Stimulated activated naive CD8-positive, alpha-beta T cell treated with anti-CD3 and anti-CD28 coated beads, Interleukin-15, Interleukin-2, amounts not matched to agents 100 U/mL and 50 U/mL, for 24 hours (primary cell): Measurements from ENCODE around the gene RAPGEF3.
A peak's percentile ranks its signal among the peaks of the same experiment; 100 is the strongest.

ENCODE experiments used
- ATAC-seq: fragments of 150-1000 bp; cut with Tn5 transposase; one replicate; pipeline ENCODE4 v1.10.0; 2021
- DNase-seq: peaks from one replicate; pipeline ENCODE4 v3.0.0; 2021

Gene RAPGEF3

DNA sequence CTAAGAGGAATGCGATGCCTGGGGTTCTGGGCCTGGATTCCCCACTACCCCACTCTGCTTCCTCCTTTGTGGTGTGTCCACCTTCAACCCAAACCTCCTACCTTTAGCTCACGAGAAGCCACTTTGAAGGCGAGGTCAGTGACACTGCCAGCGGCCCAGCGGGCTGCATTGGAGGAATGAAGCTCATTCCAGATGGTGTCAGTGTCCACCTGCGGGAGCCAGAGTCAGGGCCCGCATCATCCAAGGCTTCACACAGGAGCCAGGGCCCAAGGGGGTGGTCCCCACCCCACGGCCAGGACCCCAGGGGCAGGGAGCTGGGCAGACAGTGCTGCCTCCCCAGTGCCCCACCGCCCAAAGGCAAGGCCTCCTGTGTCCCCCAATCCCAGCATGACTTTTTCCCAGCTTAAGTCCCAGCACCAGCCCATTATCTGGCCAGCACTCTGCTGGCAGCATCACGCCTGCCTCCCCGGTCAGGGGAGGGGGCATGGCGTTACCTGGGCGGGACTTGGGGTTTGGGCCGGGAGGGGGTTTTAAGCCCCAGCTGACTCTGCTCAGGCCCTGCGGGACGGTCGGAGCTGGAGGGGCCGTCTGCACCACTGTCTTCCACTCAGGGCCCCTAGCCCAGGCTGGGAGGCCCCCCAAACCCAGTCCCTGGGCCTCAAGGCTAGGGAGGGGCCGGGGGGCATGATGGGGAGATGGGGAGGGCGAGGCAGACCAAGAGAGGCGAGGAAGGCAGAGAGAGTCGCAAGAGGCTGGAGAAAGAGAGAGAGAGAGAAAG lies 31.2 kb upstream of the RAPGEF3 start:
- DNase-seq = no peak
- ATAC-seq = no peak

DNA sequence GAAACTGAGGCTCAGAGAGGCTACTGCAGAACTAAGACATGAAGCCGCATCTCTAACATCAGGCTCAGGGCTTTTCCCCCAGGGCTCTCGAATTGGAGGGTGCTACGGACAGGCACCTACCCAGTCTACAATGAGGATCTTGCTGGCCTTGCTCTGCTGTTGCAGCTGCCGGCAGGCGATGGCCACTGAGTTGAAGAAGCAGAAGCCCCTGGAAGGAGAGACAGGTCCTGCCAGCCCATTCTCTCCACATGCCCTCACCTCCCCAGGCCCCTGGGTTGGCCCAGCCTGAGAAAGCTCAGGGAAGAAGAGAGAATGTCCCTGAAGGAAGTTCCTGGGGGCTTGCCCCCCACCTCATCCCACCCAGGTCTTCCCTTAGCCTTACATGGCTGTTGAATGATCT lies 30.5 kb upstream of the RAPGEF3 start:
- no peak for DNase-seq
- no peak for ATAC-seq

DNA sequence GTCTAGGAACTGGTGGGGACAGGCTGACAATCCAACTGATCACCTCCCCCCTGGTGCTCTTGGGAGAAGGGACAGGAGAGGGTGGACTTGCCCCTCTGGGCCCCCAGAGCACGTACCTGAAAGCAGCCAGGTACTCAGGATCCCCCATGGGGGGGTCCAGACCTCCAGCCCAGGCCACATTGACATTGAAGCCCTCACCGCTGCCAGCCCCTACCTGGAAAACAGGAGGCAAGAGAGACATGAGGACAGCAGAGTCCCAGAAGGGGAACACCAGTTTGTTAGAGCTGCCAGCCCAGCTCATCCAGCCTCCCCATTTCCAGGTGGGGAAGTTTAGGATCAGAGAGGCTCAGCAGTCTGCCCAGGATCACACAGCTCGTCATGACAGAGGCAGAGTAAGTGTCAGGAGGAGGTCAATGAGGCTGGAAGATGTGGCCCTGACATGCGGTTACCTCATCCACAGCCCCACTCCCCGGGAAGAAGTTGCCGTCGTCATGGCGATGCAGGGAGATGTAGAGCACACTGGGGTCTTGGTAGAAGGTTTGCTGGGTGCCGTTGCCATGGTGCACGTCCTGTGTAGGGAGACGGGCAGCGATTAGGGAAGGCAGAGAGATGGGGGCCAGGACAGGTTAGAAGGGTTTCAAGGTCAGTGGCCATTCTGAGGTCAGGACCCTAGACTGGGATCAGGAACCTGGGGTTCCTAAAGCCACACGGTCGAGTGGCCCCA lies 29.1 kb upstream of the RAPGEF3 start:
- DNase-seq (no peak), ATAC-seq (no peak)

DNA sequence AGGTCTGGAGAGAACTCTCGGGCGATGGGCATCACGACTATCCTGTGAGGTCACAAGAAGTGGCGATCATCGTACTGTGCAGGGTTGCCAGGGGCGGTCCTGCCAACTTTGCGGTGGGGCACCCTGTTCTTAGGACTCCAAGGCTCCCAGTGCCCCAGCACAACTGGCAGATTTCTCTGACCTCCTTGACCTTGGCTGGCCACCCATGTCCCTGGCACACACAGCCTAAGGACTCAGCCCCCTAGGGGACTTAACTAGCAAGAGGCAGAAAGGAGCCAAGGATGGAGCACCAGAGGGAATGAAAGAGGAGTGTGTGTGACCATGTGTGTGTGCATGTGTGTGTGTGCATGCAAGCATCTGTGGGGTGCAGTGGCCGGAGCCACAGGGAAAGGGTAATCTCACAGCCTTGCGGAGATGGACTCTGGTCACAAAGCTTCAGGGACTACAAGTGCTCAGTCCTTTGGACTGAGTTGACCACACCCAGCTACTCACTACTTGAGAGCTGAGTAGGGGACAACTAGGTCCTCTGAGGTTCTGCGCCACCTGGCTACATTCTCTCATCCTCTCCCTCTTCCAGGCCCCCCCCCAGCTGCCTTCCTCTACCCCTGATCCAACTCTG lies 28.1 kb upstream of the RAPGEF3 start:
- DNase-seq = no peak
- no peak for ATAC-seq

DNA sequence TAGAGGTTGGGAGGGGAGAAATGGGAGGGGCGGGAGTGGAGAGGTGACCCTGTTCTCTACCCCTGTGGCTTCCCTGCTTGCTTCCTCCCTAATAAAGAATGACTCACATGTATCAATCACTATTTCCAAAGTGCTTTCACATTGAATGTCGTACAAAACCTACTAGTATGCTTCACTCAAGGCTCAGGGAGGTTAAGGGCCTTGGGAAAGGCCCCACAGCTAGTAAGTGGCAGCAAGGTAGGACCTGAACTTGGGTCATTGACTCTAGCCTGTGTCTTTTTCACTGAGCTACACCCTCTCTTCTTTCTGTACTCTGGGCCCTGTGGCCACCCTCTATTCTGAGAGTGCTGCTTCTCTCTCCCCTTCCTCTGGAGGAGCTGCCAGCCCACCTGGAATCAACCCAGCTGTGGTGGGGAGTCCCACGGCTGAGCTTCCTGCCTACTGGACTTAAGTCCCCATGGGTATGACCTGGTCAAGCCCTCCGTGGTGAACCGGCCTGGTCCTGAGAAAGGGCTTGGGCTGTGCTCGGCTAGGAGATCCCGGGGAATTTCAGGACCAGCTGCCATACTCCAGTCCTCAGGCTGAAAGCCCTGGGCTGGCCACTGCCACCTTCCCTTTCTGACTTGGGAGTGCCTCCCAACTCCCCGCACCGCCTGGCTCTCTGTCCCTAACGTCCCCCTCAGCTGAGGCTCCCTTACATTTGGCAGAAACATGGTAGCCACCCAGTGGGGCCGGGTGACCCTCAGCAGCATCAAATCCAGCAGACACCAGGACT lies 27.4 kb upstream of the RAPGEF3 start:
- ATAC-seq = peak; percentile 63

DNA sequence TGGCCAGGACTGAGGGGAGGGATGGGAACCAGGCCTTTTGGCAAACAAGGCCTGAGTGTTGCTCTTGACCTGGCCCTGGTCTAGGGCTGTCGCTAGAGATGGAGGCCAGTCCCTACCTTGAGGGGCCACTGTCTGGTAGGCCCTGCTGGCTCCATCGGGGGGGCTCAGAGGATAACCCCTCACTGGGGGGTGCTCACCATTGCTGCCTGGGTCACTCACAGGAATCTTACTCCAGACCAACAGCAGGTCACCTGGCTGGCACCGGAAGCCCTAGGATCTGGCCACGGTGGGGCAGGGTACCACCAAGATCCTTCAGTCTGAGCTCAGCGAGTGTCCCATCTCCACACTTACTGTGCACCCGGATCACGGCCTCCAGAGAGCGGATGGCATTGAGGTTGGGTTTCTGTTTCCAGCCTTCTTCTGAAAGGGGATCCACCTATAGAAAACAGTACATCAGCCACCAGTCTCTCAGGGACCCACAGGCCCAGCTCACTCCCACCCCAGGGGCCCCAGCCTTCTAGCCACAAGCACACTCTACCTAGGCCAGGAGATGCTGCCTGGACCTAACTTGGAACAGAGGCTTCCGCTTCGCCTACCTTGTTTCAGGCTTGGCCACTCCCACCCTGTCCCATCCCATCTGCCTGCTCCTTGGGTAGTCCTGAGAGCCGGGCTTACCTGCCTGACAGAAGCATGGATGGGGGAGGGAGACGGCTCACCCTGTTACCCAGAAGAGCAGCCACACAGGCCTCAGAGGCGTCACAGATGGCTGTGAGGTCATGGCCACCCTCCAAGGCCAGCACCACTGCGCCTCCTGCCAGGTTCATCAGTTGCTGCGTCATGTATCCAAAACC lies 26.6 kb upstream of the RAPGEF3 start:
- ATAC-seq (no peak), DNase-seq (no peak)

More for the DNA sequence above, 27.4 kb upstream of the RAPGEF3 start:
- DNase-seq = no peak

DNA sequence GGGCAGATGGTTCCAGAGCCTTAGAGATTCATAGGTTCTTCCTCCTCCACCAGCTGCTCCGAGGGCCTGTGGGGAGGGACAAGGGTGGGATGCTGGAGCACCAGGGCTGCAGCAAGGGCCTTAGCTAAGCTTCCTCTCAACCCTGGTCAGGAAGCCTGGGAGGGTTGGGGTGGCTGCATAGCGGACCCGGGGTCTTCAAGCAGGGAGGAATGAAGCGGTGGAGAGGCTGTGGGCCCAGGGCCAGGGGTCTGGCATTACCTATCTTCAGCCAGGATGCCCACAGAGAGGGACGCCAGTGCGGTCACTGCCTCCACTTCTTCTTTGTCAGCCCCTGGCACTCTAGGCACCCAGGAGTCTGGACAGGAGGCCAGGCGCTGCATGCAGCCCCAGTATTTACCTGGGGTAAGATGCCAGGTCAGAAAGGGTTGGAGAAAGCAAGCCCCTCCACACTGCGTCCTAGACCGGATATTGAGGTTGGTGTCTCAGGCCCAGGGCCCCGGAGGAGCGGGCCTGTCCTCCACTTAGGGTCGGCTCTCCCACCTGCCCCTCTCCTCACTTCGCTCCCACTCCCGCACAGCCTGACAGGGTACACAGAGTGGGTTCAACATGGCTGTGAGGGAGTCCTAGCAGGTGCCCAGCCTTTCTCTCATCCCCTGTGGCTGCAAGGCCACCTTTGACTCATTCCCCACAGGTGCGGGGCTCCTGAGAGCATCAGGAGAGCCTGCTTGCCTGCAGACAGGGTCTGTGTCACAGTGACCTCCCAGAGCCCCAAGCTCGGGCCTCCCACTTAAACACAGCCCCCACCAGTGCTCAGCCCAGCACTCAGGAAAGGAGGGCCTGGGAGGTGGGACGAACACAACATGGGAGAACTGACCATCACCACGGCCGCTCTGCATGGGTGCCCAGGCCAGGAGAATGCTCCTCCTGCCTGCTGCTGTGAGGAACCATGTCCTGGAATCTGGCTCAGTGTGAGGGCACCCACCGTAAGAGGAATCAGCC lies 25.4 kb upstream of the RAPGEF3 start:
- ATAC-seq (no peak), DNase-seq (no peak)

DNA sequence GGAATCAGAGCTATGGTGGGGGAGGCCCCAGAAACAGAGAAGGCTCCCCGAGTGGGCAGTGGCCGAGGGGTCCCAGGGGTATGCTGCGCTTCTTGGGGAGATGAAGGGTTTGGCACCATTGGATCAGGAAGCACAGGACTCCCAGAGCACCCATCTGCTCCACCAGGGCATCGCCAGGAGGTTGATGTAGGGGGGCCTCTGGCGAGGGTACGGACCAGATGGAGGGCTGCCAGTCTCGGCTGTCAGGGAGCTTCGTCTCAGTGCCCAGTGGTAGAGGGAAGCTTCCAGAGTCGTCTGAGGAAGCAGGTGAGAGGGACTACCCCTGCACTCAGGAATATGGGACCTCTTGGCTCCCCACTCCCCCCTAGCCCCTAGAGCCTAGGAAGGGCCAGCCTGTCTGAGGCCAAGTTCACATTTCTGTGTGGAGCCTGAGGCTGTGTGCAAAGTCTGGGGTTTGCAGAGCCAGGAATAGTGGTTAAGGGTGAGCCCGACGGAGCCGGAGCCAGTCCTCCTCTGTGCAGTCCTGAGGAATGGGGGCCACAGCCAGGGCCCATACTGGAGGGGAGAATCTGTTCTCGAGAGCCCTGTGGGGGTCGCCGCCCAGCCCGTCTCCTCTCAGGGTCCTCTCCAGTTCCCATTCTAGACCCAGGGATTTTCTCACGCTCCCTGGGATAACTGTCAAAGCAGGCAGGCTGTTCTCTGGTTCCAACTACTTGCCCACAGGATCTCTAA lies 24.5 kb upstream of the RAPGEF3 start:
- ATAC-seq (no peak), DNase-seq (no peak)

DNA sequence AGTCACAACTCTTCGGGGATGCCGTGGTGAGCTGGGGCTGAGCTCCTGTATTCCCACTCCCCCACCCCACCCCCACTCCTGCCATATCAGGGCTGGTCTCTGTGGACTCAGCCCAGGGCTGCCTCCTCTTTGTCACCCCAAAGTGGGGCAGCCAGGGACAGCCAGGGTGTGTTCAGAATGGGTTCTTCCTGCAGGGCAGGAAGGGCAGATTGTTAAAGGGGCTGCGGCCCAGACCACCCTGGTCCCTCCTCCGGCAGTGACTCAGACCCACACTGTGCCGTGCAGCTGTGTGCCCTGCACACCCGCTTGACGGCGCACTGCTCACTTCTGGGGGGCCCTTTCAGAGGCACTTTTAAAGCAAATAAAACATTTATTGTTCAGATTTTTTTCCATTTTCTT lies 23.7 kb upstream of the RAPGEF3 start:
- ATAC-seq = no peak
- DNase-seq = no peak

DNA sequence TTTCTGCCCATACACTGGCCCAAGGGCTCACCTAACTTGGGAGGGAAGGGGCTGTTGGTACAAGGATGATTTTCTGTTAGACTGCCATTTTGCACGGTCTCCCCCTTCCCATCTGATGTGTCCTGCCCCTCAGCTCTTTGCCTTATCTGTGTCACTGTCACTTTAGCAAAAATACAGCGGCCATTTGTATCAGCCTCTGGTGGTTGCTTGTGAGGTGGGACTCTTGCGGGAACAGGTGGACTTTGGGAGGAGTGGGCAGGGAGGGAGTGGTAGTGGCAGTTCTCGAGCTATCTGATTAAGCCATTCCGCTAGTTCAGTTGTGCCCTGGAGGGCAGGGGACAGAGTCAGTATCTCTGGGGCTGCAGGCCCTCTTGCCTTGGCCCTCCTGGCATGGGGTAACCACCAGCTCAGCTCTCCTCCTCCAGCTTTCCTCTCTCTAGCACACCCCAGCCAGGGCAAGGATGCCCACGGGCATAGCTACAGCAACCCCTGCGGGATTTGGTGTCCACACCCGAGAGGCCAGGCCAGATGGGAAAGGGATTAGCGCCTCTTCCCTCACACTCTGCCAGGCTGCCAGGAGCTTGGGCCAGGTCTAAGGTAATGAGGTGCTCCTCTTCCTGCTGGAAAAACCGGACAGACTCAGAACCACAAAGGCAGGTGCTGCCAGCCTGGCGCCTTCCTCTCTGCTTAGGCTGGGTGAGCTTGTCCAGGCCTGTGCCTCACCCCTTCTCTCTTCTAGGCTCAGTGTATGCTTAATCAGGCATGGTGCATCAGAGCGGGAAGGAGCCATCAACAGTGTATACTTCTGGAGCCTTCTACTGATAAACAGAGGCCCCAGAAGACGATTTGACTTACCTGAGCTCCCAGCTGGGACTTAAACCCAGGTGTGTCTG lies 23.0 kb upstream of the RAPGEF3 start:
- ATAC-seq = no peak
- DNase-seq = no peak

DNA sequence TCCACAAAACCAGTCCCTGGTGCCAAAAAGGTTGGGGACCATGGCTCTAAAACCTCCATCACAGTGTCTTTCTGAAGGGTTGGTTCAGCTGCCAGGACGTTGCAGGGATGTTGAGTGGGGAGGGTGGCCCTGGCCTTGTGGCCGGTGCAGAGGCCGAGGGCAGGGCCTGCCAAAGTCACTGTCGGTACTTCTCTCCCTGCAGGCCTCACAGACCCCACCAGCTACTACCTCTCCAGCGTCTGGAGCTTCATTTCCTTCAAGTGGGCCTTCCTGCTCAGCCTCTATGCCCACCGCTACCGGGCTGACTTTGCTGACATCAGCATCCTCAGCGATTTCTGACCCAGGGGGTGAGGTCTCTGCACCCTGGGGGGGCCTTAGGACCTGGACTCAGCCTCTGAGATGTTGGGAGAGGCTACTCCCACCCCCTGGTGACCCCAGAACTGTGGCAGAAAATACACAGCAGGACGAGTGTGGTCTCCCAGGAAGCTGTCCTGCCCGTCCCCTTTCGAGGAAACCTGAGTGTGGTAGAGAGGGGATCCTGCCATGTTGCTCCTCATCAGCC lies 21.3 kb upstream of the RAPGEF3 start:
- DNase-seq = no peak
- ATAC-seq = no peak

DNA sequence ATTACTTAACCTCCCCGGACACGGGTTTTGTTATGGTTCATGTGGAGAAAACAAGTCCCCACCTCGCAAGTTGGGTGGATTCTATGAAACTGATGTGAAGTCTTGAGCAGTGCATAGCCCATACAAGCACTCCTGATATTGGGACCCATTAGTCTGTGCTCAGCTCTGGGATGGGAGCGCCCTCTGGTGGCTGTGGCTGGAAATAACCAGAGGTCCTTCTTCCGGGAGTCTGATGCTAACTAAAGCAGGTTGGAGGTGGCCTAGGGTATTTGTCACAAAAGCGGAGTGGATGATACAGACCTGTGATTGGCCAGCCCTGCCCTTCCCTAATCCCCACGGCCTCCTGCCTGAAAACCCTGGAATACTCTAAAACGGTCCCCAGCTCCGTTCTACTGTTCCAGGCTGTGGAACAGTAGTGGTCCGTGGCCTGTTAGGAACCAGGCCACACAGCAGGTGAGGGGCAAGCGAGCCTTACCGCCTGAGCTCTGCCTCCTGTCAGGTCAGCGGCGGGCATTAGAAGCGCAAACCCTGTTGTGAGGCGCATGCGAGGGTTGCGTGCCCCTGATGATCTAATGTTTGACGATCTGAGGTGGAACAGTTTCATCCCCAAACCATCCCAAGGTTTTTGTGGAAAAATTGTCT lies 20.7 kb upstream of the RAPGEF3 start:
- ATAC-seq (peak; percentile 87), DNase-seq (peak; percentile 95)

DNA sequence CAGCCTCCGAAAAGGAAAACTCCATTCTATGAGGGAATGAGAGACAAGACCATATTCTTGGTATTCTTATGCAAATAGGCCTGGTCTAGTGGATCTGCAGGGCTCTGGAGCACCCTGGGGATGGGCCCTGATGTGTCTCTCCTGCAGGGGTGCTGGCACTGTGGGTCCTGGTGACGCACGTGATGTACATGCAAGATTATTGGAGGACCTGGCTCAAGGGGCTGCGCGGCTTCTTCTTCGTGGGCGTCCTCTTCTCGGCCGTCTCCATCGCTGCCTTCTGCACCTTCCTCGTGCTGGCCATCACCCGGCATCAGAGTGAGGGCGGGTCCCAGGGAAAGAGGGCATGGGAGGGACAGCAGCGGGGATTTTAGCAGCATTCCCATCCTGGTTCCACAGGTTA lies 20.2 kb upstream of the RAPGEF3 start:
- ATAC-seq = no peak
- no peak for DNase-seq

DNA sequence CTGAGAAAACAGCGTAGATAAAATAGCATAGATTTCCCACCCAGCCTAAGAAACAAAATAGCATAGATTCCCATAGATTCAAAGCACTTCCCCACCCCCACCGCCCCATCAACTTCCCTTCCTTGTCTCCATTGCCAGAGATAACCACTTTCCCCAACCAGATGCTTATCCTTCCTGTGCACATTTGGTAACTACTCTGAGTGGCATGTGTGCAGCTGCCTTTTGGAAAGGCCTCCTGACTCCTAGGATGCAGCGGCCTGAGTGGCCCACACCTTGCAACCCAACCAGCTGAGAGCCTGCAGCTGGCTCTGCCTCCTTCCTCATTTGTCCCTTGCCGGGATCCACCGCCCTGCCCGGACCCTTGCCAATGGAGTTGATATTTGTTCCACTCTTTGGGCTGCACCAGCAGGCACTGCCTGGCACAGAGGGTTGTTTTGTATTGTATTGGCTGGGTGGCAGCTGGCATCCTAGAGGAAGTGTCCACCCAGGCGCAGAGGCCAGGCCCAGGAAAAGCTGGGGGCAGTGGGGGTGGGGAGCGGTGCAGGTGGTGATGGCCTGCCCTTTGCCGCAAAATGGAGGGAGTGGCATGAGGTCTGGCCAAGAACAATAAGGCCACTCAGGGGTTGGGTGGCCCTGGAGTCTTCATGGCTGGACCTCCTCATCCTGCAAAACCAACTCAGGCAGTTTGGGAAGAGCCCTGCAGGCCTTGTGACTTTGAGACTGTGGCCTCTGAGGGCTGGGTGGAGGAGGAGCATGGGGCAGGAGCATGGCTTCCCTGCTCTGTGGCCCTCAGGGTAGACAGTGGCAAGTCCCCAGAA lies 19.3 kb upstream of the RAPGEF3 start:
- ATAC-seq = no peak
- DNase-seq = no peak

DNA sequence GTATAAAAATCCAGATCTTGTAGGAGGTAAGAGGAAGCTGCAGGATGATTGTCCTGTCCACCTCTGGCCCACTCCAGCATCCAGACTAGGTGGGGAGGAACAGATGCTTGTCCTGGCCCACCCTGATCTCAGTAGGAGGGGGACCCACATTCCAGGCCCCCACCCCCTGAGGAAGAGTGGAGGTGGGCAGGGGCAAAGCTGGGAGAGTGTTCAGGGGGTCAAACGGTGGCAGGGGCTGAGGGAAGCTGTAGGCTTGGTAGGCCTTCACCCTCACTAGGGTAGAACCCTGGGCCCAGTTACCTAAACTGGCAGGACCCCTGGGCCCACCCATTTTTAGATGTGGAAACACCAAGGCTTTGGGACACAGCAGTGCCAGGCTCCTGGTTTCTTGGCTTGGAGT lies 18.5 kb upstream of the RAPGEF3 start:
- DNase-seq (no peak), ATAC-seq (no peak)

DNA sequence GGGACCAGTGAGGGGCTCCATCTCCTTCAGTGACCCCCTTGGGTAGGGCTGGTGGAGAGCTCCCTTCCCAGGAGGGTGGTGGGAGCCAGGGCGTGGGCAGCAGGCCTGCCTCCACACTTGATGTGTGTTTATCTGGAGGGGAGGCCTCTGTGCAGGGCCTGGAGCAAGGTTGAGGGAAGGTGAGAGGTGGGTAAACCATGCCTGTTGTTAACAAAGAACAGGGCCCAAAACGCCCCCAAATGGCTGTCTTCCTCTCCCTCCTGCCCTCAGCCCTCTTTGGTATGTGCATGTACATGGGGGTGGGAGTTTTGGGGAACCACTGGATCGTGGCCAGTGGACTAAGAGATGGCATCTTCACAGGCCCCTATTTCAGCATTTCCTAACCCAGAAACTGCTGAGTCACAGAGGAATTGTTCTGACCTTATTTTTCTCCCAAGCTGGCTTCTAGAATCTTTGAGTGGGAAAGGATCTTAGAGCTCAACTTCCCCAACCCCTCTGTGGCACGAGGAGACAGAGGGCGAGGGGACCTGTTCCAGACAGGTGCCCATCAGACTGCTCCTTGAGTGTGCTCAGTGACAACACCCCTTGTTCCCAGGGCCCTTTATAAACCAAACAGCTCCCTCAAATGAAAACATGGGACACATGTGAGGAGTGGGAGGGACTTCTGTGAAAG lies 17.9 kb upstream of the RAPGEF3 start:
- DNase-seq (no peak), ATAC-seq (no peak)
